NCI-H146 (cell line): ENCODE data around the gene NDUFAF2.
"Not testable (repeated sequence)": the region's sequence is repeated elsewhere in the genome, so short reads cannot be mapped to it uniquely, and the experiment has no call there.

Experiments
- DNase-seq: peaks from one replicate; lab custom pipeline; 2025; lab: John Stamatoyannopoulos, UW

NDUFAF2 gene

GRCh38 chr5:60993425-60993824 lies 48.4 kb downstream of the NDUFAF2 start:
- DNase-seq: no peak

GRCh38 chr5:60993875-60994571 lies 49.0 kb downstream of the NDUFAF2 start:
- no peak for DNase-seq

GRCh38 chr5:60996368-60996767 lies 51.4 kb downstream of the NDUFAF2 start:
- no peak for DNase-seq

- DNase-seq: no peak
Observed at GRCh38 chr5:60997721-60998120, 52.7 kb downstream of the NDUFAF2 start.

- DNase-seq: no peak
Observed at GRCh38 chr5:61000887-61001286, 55.9 kb downstream of the NDUFAF2 start.

- DNase-seq: no peak
Observed at GRCh38 chr5:61001647-61002046, 56.6 kb downstream of the NDUFAF2 start.

- DNase-seq: no peak
Observed at GRCh38 chr5:61002611-61003355, 57.8 kb downstream of the NDUFAF2 start.

GRCh38 chr5:61004448-61004847 lies 59.4 kb downstream of the NDUFAF2 start:
- no peak for DNase-seq

- DNase-seq: no peak
Observed at GRCh38 chr5:61009907-61010306, 64.9 kb downstream of the NDUFAF2 start.

- no peak for DNase-seq
Observed at GRCh38 chr5:61010467-61011454, 65.8 kb downstream of the NDUFAF2 start.

GRCh38 chr5:61018062-61018461 lies 73.1 kb downstream of the NDUFAF2 start:
- DNase-seq: no peak

GRCh38 chr5:61019642-61020041 lies 74.6 kb downstream of the NDUFAF2 start:
- no peak for DNase-seq

- no peak for DNase-seq
Observed at GRCh38 chr5:61020415-61020814, 75.4 kb downstream of the NDUFAF2 start.

- no peak for DNase-seq
Observed at GRCh38 chr5:61023131-61023530, 78.1 kb downstream of the NDUFAF2 start.

- no peak for DNase-seq
Observed at GRCh38 chr5:61026004-61026403, 81.0 kb downstream of the NDUFAF2 start.

- DNase-seq: no peak
Observed at GRCh38 chr5:61028382-61028781, 83.4 kb downstream of the NDUFAF2 start.

- no peak for DNase-seq
Observed at GRCh38 chr5:61029456-61030162, 84.6 kb downstream of the NDUFAF2 start.

GRCh38 chr5:61030163-61030482 lies 85.1 kb downstream of the NDUFAF2 start:
- DNase-seq: no peak

GRCh38 chr5:61031301-61031700 lies 86.3 kb downstream of the NDUFAF2 start:
- DNase-seq: not testable (repeated sequence)

- no peak for DNase-seq
Observed at GRCh38 chr5:61044545-61044944, 99.5 kb downstream of the NDUFAF2 start.

- DNase-seq: no peak
Observed at GRCh38 chr5:61047346-61047745, 102.3 kb downstream of the NDUFAF2 start.

GRCh38 chr5:61048534-61048933 lies 103.5 kb downstream of the NDUFAF2 start:
- no peak for DNase-seq
